Keratinocyte (primary cell): ENCODE results near the gene DOK6. TPM values are rescaled to one million over a fixed set of nuclear protein-coding genes. Genes with fewer than 3 reads are reported as not detected.
"Not testable (repeated sequence)": the region's sequence is repeated elsewhere in the genome, so short reads cannot be mapped to it uniquely, and the experiment has no call there.

Experiments
- DNase-seq: peaks from one replicate; pipeline ENCODE4 v3.0.0-alpha.2; 2011; ENCODE audit warnings: low read depth, missing footprints, low spot score
- FAIRE-seq: peaks from 2 replicates; lab custom pipeline; 2011; peaks lifted over from hg19 to GRCh38; lab: Jason Lieb, UNC
- H2AFZ ChIP-seq: 2 replicates; pipeline ENCODE4 v1.6.0; 2012; ENCODE audit warnings: low read length, control low read depth, inconsistent platforms; ENCODE audit not compliant: control insufficient read depth
- H3K27ac ChIP-seq: 2 replicates; pipeline ENCODE4 v1.5.1; 2011; ENCODE audit warnings: low read length; ENCODE audit not compliant: control insufficient read depth, insufficient read depth
- H3K27me3 ChIP-seq: 3 replicates; pipeline ENCODE4 v1.6.0; 2011; ENCODE audit warnings: low read length; ENCODE audit not compliant: control insufficient read depth, insufficient read depth; ENCODE audit errors: extremely low read depth
- H3K36me3 ChIP-seq, 2 experiments: 2 replicates in 1 of 2; 3 replicates in 1 of 2; pipeline ENCODE4 v1.5.1; 2011; ENCODE audit warnings: low read length in 2 of 2, mild to moderate bottlenecking in 1 of 2; ENCODE audit not compliant: control insufficient read depth in 2 of 2, insufficient read depth in 2 of 2; ENCODE audit errors: extremely low read depth in 1 of 2
- H3K4me1 ChIP-seq: 3 replicates; pipeline ENCODE4 v1.5.1; 2011; ENCODE audit warnings: low read length; ENCODE audit not compliant: control insufficient read depth, insufficient read depth; ENCODE audit errors: extremely low read depth
- H3K4me2 ChIP-seq: 3 replicates; pipeline ENCODE4 v1.6.0; 2011; ENCODE audit warnings: low read depth, low read length; ENCODE audit not compliant: control insufficient read depth, insufficient read depth; ENCODE audit errors: extremely low read depth
- H3K4me3 ChIP-seq, 3 experiments: fragments of 200-600 bp in 1 of 3; sonication (generic) in 1 of 3; 2 replicates in 2 of 3; 3 replicates in 1 of 3; pipeline ENCODE4 v1.5.1; 2011 to 2016; ENCODE audit warnings: low read length in 3 of 3, mild to moderate bottlenecking in 3 of 3, control low read depth in 2 of 3, inconsistent platforms in 1 of 3, low read depth in 1 of 3, mixed read lengths in 1 of 3, mixed run types in 1 of 3, moderate library complexity in 1 of 3; ENCODE audit not compliant: control insufficient read depth in 2 of 3, insufficient read depth in 2 of 3; ENCODE audit errors: extremely low read depth in 1 of 3
- H3K79me2 ChIP-seq: 2 replicates; pipeline ENCODE4 v1.6.0; 2012; ENCODE audit warnings: low read length; ENCODE audit not compliant: control insufficient read depth, insufficient read depth
- H3K9ac ChIP-seq: 3 replicates; pipeline ENCODE4 v1.6.0; 2011; ENCODE audit warnings: low read length; ENCODE audit not compliant: control insufficient read depth, insufficient read depth; ENCODE audit errors: extremely low read depth
- H3K9me1 ChIP-seq: 3 replicates; pipeline ENCODE4 v1.6.0; 2011; ENCODE audit warnings: low read length; ENCODE audit not compliant: control insufficient read depth, insufficient read depth; ENCODE audit errors: extremely low read depth
- H3K9me3 ChIP-seq: 2 replicates; pipeline ENCODE4 v1.5.1; 2012; ENCODE audit warnings: low read depth, low read length; ENCODE audit not compliant: control insufficient read depth
- H4K20me1 ChIP-seq: 3 replicates; pipeline ENCODE4 v1.6.0; 2011; ENCODE audit warnings: low read length; ENCODE audit not compliant: control insufficient read depth, insufficient read depth; ENCODE audit errors: extremely low read depth
- EZH2 ChIP-seq: IDR thresholded peaks from one replicate; pipeline ENCODE4 v1.6.1; 2012; ENCODE audit warnings: inconsistent platforms, mild to moderate bottlenecking, low read length, moderate library complexity
- dilution Hi-C: fragments of 300-500 bp; cut with MboI; formaldehyde crosslinking; loops from one replicate; pipeline ENCODE4 v1.7.0; 2020; ENCODE audit warnings: low sequenced_read_pairs; ENCODE audit not compliant: extremely low pct_ligation_motif_present
- polyA plus RNA-seq, 5 experiments: library from polyadenylated mRNA; depleted of rRNA in 3 of 5; stranded (reverse) in 3 of 5; stranded (forward) in 1 of 5; unstranded in 1 of 5; fragments of >200 nt; gene quantifications; 1 replicate in 1 of 5; 2 replicates in 3 of 5; 3 replicates in 1 of 5; pipeline versions ENCODE4 v1.2.1 to v1.2.3, GENCODE V29; 2011 to 2012; ENCODE audit warnings: missing spikeins in 2 of 5, low read depth in 1 of 5, low replicate concordance in 1 of 5
- TF ChIP-seq, protein P1 (sequence below), 3 experiments: IDR thresholded peaks in 1 of 3; conservative IDR thresholded peaks in 1 of 3; optimal IDR thresholded peaks in 1 of 3; 2 replicates in 2 of 3; 3 replicates in 1 of 3; pipeline versions ENCODE3 to v1.5.1; 2011; ENCODE audit warnings: low read length in 3 of 3, mild to moderate bottlenecking in 3 of 3, moderate library complexity in 2 of 3, control low read depth in 1 of 3, inconsistent platforms in 1 of 3; ENCODE audit not compliant: insufficient read depth in 2 of 3; ENCODE audit errors: extremely low read depth in 1 of 3

The DOK6 gene
- polyA plus RNA-seq, 1 donor (not counting 4 experiments of a cell fraction or from before 2014, with no cell fraction given): not detected

DNA sequence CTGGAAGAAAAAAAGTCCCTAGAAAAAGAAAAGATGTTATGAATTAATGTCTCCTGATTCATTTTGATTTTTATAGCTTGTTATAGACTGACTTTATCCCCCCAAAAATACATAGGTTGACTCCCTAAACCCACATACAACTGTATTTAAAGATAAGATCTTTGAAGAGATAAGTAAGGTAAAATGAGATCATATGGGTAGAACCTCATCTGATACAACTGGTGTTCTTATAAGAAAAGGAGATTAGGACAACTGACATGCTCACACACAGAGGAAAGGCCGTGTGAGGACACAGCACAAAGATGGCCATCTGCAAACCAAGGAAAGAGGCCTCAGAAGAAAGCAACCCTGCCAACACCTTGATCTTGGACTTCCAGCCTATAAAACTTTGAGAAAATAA lies 429.5 kb downstream of the DOK6 start:
- FAIRE-seq: no peak
- Histone ChIP-seq H3K9ac (no peak overlapping the region), H3K4me2 (no peak overlapping the region), H3K9me1 (no peaks in the 10 kb centered on the region), H3K36me3 (no peaks in the 10 kb centered on the region), H3K4me1 (no peaks in the 10 kb centered on the region), H3K9me3 (no peaks in the 10 kb centered on the region), H3K27ac (no peak overlapping the region), H4K20me1 (no peaks in the 10 kb centered on the region), H2AFZ (no peak overlapping the region), H3K4me3 (no peak overlapping the region), H3K27me3 (no peaks in the 10 kb centered on the region), H3K79me2 (no peaks in the 10 kb centered on the region)
- DNase-seq: no peak
- dilution Hi-C loops: no loop called here
- no peak for TF ChIP-seq EZH2
- TF ChIP-seq, protein P1, sequence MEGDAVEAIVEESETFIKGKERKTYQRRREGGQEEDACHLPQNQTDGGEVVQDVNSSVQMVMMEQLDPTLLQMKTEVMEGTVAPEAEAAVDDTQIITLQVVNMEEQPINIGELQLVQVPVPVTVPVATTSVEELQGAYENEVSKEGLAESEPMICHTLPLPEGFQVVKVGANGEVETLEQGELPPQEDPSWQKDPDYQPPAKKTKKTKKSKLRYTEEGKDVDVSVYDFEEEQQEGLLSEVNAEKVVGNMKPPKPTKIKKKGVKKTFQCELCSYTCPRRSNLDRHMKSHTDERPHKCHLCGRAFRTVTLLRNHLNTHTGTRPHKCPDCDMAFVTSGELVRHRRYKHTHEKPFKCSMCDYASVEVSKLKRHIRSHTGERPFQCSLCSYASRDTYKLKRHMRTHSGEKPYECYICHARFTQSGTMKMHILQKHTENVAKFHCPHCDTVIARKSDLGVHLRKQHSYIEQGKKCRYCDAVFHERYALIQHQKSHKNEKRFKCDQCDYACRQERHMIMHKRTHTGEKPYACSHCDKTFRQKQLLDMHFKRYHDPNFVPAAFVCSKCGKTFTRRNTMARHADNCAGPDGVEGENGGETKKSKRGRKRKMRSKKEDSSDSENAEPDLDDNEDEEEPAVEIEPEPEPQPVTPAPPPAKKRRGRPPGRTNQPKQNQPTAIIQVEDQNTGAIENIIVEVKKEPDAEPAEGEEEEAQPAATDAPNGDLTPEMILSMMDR (optimal IDR thresholded peaks at IDR 0.05 in 1 of 3, IDR thresholded peaks at IDR 0.05 in 1 of 3, conservative IDR thresholded peaks at IDR 0.05 in 1 of 3; ENCODE audit: extremely low read depth in 1 of 3, insufficient read depth in 2 of 3, low read length in 3 of 3): no peak

DNA sequence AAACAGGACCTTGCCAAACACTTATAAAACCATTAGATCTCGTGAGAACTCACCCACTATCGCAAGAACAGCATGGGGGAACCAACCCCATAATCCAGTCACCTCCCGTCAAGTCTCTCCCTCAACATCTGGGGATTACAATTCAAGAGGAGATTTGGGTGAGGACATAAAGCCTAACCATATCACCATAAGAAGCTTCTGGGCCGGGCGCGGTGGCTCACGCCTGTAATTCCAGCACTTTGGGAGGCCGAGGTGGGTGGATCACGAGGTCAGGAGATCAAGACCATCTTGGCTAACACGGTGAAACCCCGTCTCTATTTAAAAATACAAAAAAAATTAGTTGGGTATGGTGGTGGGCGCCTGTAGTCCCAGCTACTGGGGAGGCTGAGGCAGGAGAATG lies 434.3 kb downstream of the DOK6 start:
- DNase-seq, H3K79me2 ChIP-seq, H3K4me2 ChIP-seq, H3K4me1 ChIP-seq, dilution Hi-C loops, H3K36me3 ChIP-seq, H2AFZ ChIP-seq, H3K9me1 ChIP-seq, FAIRE-seq, H3K4me3 ChIP-seq, H4K20me1 ChIP-seq, H3K9me3 ChIP-seq, H3K9ac ChIP-seq, H3K27me3 ChIP-seq, H3K27ac ChIP-seq: not testable (repeated sequence)

DNA sequence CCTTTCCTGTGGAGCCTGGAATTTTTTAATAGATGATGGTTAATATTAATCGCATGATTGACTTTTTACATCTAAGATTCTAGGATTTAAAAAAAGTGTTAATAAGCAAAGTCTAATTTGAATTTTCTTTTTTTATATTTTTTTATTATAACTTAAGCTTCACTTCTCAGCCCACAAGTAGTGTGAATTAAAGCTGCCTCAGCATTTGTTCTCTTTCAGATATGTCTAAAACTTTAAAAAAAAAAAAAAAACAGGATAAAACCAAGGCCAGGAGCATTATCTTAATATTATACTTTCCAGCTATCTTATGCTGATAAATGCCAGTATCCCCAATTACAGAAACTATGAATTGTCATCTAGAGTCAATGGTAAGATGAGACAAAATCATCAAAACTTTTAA lies 437.3 kb downstream of the DOK6 start:
- no peaks in the 10 kb centered on the region for H3K27me3 ChIP-seq
- H3K9me3 ChIP-seq: no peaks in the 10 kb centered on the region
- no peaks in the 10 kb centered on the region for H3K9me1 ChIP-seq
- no peaks in the 10 kb centered on the region for H3K79me2 ChIP-seq
- no peaks in the 10 kb centered on the region for H4K20me1 ChIP-seq
- no peaks in the 10 kb centered on the region for H3K4me1 ChIP-seq
- no peak overlapping the region for H2AFZ ChIP-seq
- H3K4me2 ChIP-seq: no peak overlapping the region
- dilution Hi-C loops: no loop called here
- H3K27ac ChIP-seq: no peak overlapping the region
- FAIRE-seq (no peak), DNase-seq (no peak)
- no peaks in the 10 kb centered on the region for H3K36me3 ChIP-seq
- H3K4me3 ChIP-seq: no peak overlapping the region
- H3K9ac ChIP-seq: no peak overlapping the region
- no peak for TF ChIP-seq EZH2
- TF ChIP-seq, protein P1 (optimal IDR thresholded peaks at IDR 0.05 in 1 of 3, IDR thresholded peaks at IDR 0.05 in 1 of 3, conservative IDR thresholded peaks at IDR 0.05 in 1 of 3; ENCODE audit: extremely low read depth in 1 of 3, insufficient read depth in 2 of 3, low read length in 3 of 3): no peak
